Central memory CD8-positive, alpha-beta T cell (primary cell): ENCODE data around the gene SNAPC2.
A peak's percentile ranks its signal among the peaks of the same experiment; 100 is the strongest.

ENCODE experiments used
- ATAC-seq: fragments of 150-1000 bp; cut with Tn5 transposase; replicated peaks from 2 replicates; pipeline ENCODE4 v1.10.0; 2022; ENCODE audit warnings: mild to moderate bottlenecking, moderate FRiP score, moderate number of reproducible peaks; ENCODE audit not compliant: poor library complexity, severe bottlenecking; ENCODE audit errors: extremely low read depth
- DNase-seq, 2 donors: peaks; one replicate each; pipeline ENCODE4 v3.0.0; 2021; ENCODE audit warnings: low spot score in 2 of 2
- H3K27ac Mint-ChIP-seq: one replicate; pipeline ENCODE4 v1.8.0; 2022; ENCODE audit warnings: low read depth, mild to moderate bottlenecking, moderate library complexity, mixed read lengths
- H3K27me3 Mint-ChIP-seq: one replicate; pipeline ENCODE4 v1.8.0; 2022; ENCODE audit warnings: mixed read lengths
- H3K36me3 Mint-ChIP-seq: one replicate; pipeline ENCODE4 v1.8.0; 2022; ENCODE audit warnings: mild to moderate bottlenecking, moderate library complexity, mixed read lengths; ENCODE audit not compliant: insufficient read depth
- H3K4me1 Mint-ChIP-seq: one replicate; pipeline ENCODE4 v1.8.0; 2022; ENCODE audit warnings: mixed read lengths
- H3K4me3 Mint-ChIP-seq: one replicate; pipeline ENCODE4 v1.8.0; 2022; ENCODE audit warnings: mild to moderate bottlenecking, moderate library complexity, mixed read lengths
- H3K9me3 Mint-ChIP-seq: one replicate; pipeline ENCODE4 v1.8.0; 2022; ENCODE audit warnings: mixed read lengths

Gene SNAPC2

DNA sequence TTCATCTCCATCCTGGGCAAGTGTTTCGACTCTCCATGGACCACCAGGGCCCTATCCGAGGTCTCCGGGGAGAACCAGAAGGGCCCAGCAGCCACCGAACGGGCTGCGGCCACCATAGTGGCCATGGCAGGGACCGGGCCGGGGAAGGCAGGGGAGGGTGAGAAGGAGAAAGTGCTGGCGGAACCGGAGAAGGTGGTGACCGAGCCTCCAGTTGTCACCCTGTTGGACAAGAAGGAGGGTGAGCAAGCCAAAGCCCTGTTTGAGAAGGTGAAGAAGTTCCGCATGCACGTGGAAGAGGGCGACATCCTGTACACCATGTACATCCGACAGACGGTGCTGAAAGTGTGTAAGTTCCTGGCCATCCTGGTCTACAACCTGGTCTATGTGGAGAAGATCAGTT, 21.2 kb upstream of the SNAPC2 start:
- Mint-ChIP-seq H3K36me3 (peaks cover 8% of the 10 kb centered on the region), H3K4me1 (peaks cover 11% of the 10 kb centered on the region), H3K4me3 (no peak overlapping the region), H3K27me3 (peaks cover 13% of the 10 kb centered on the region), H3K9me3 (no peaks in the 10 kb centered on the region), H3K27ac (no peak overlapping the region)
- ATAC-seq (no peak), DNase-seq (peak in 1 of 2 donors; percentile 8)

DNA sequence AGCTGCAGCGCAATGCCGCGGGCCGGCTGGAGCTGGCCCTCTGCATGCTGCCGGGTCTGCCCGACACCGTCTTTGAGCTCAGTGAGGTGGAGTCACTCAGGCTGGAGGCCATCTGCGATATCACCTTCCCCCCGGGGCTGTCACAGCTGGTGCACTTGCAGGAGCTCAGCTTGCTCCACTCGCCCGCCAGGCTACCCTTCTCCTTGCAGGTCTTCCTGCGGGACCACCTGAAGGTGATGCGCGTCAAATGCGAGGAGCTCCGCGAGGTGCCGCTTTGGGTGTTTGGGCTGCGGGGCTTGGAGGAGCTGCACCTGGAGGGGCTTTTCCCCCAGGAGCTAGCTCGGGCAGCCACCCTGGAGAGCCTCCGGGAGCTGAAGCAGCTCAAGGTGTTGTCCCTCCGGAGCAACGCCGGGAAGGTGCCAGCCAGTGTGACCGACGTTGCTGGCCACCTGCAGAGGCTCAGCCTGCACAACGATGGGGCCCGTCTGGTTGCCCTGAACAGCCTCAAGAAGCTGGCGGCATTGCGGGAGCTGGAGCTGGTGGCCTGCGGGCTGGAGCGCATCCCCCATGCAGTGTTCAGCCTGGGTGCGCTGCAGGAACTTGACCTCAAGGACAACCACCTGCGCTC, 20.3 kb upstream of the SNAPC2 start:
- no peak overlapping the region for H3K27ac Mint-ChIP-seq
- DNase-seq = no peak
- peaks cover 18% of the 10 kb centered on the region for H3K4me1 Mint-ChIP-seq
- no peaks in the 10 kb centered on the region for H3K9me3 Mint-ChIP-seq
- H3K27me3 Mint-ChIP-seq = peaks cover 4% of the 10 kb centered on the region
- H3K4me3 Mint-ChIP-seq = no peak overlapping the region
- no peak for ATAC-seq
- H3K36me3 Mint-ChIP-seq = peaks cover 14% of the 10 kb centered on the region

DNA sequence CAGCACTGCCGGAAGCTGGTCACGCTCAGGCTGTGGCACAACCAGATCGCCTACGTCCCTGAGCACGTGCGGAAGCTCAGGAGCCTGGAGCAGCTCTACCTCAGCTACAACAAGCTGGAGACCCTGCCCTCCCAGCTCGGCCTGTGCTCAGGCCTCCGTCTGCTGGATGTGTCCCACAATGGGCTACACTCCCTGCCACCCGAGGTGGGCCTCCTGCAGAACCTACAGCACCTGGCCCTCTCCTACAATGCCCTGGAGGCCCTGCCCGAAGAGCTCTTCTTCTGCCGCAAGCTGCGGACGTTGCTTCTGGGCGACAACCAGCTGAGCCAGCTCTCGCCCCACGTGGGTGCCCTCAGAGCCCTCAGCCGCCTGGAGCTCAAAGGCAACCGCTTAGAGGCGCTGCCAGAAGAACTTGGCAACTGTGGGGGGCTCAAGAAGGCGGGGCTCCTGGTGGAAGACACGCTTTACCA, 19.7 kb upstream of the SNAPC2 start:
- DNase-seq = peak in 1 of 2 donors; percentile 8
- no peak overlapping the region for H3K27ac Mint-ChIP-seq
- H3K4me3 Mint-ChIP-seq = no peak overlapping the region

DNA sequence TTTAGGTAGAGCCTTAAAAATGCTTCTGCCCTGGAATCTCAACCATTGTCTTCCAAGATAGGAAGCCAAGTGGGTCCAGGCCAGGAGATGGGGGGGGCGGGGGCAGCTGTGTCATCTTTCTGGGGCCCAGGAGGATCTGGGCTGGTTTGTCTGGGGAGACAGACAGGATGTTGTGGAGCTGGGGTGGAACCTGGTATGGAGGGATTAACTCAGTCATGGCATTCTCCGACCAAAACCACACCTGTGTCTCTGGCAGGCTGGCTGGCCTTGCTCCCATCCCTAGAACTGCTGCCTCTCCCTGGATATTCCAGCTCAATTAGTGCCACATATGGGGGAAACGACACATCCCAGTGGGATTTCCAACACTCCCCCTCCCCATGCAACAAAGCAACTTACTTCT, 19.2 kb upstream of the SNAPC2 start:
- no peak overlapping the region for H3K27ac Mint-ChIP-seq
- no peaks in the 10 kb centered on the region for H3K27me3 Mint-ChIP-seq
- peaks cover 19% of the 10 kb centered on the region for H3K36me3 Mint-ChIP-seq
- H3K9me3 Mint-ChIP-seq = no peaks in the 10 kb centered on the region
- DNase-seq (no peak), ATAC-seq (no peak)
- H3K4me3 Mint-ChIP-seq = no peak overlapping the region
- H3K4me1 Mint-ChIP-seq = peaks cover 29% of the 10 kb centered on the region

More for the DNA sequence above, 19.7 kb upstream of the SNAPC2 start:
- ATAC-seq = no peak
- Mint-ChIP-seq H3K27me3 (no peaks in the 10 kb centered on the region), H3K36me3 (peaks cover 17% of the 10 kb centered on the region), H3K9me3 (no peaks in the 10 kb centered on the region), H3K4me1 (peaks cover 24% of the 10 kb centered on the region)

DNA sequence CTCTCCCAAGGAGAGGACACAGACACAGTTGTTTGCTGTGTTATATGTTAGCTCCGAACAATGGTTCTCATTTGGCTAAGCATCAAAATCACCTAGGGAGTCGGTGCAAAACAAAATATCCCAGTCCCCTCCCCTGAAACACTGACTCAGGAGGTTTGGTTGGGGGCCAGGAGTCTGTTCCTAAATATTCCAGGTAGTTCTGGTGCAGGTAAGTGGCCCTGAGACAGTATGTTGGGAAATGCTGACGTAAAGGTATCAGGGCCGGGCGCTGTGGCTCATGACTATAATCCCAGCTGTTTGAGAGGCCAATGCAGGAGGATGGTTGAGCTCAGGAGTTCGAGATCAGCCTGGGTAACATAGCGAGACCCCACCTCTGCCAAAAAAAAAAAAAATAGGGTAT, 18.8 kb upstream of the SNAPC2 start:
- H3K9me3 Mint-ChIP-seq = no peaks in the 10 kb centered on the region
- DNase-seq = no peak
- no peak overlapping the region for H3K27ac Mint-ChIP-seq
- no peak for ATAC-seq
- H3K27me3 Mint-ChIP-seq = no peaks in the 10 kb centered on the region
- H3K36me3 Mint-ChIP-seq = peaks cover 22% of the 10 kb centered on the region
- H3K4me3 Mint-ChIP-seq = no peak overlapping the region
- peaks cover 32% of the 10 kb centered on the region for H3K4me1 Mint-ChIP-seq

DNA sequence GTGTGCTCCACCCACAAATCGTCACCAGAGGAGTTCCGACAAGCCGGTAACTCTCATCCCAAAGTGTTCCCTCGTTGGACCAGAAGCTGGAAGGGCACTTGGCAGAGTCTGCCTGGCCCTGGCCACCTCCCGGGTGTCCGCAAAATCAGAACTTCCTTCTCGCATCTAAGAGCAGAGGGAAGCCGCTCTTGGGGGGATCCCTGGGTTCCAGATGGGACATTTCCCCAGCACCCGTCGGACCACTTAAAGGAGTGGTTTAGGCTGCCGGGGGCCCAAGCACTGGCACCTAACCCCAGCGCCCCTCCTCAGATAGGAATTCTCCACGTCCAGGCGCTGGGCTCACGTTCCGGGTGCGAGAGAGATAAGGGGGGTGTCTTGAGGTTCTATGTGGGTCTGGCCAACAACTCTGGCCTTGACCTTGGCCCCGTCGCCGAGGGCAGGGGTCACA, 17.3 kb upstream of the SNAPC2 start:
- Mint-ChIP-seq H3K27ac (peak overlapping the region; percentile 98), H3K27me3 (no peaks in the 10 kb centered on the region), H3K4me1 (peaks cover 42% of the 10 kb centered on the region), H3K4me3 (peak overlapping the region; percentile 83), H3K36me3 (peaks cover 25% of the 10 kb centered on the region), H3K9me3 (no peaks in the 10 kb centered on the region)
- DNase-seq (no peak), ATAC-seq (no peak)

DNA sequence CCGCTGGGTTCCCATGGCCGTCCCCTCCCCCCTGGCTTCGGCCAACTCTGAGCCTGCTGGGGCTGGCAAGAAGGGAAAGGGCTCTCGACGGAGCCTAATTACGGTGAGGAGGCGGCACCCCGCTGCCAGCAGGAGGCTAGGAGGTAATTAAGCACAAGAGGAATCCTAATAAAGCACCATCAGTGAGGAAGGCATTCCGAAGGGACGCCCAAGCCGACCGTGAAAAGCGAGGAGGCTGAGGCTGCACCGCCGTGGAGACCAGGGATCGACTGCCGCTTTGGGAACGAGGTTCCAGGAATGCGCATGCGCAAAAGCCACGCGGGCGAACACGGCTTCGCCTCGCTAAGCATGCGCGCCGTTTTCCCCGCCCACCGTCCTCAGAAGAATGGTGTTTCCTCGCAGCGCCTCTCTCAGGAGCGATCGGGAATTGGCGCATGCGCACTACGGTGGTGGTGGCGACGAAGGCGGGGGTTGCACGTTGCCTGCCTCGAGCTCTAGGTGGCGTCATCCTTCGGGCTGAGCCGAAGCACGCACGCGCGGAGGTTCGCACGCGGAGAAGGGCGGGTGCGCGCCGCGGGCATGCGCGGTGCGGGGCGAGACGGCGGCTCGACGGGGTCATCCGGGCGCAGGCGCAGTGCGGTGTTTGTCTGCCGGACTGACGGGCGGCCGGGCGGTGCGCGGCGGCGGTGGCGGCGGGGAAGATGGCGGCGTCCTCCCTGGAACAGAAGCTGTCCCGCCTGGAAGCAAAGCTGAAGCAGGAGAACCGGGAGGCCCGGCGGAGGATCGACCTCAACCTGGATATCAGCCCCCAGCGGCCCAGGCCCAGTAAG, 16.7 kb upstream of the SNAPC2 start, which contains the start of gene MAP2K7:
TSS of gene MAP2K7 (plus strand) at position 634 of the 830 bp plus-strand sequence. CDS start at position 702, 68 bp downstream.
- H3K27ac Mint-ChIP-seq = peak within 1 kb of the TSS; percentile 98
- H3K36me3 Mint-ChIP-seq = peaks cover 28% of the 10 kb centered on the region
- ATAC-seq (peak; percentile 61), DNase-seq (peak; percentile 100)
- H3K27me3 Mint-ChIP-seq = no peaks in the 10 kb centered on the region
- H3K4me3 Mint-ChIP-seq = peak within 1 kb of the TSS; percentile 83
- peaks cover 42% of the 10 kb centered on the region for H3K4me1 Mint-ChIP-seq
- no peaks in the 10 kb centered on the region for H3K9me3 Mint-ChIP-seq

DNA sequence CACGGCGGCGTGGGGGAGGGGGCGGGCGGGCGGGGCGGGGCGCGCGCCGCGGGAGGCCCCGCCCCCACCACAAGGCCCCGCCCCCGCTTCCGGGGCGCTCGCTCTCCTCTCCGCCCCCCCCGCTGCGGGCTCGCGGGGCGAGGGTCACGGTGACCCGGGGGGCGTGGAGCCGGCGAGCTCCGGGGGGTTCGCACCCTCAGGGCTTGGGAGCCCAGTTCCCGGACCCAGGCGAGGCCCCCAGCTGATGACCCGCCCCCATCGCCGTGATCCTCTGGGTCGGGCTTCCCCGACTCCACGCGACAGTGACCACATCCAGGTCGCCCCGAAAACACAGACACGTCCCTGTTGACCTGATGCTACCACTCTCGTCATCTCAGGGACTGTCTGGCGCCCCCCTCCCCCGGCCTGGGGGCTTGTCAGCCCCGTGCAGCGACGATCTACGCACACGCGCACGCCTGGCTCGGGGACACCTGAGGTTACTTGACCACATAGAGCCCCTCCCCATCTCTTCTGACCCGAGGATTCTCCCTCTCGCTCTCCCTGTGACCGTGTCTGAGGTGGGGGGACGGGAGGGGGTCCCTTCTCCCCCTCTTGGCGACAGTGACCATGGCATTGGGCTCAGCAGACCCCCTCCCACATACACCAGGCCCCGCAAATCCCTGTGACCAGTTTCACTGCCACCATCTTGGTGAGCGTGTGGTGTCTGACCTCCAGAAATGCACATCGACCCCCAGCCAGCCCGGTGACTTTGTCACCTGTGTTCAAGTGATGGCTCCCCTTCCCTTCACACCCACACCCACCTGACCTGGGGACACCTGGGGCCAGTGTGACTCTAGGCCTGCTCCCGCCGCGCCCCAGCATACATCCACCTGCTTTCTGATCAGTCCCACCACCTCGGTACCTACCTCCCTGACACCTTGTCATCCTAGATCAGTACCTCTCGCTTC, 15.8 kb upstream of the SNAPC2 start:
- ATAC-seq = peak; percentile 86
- Mint-ChIP-seq H3K4me1 (peaks cover 42% of the 10 kb centered on the region), H3K27ac (peak overlapping the region; percentile 98), H3K9me3 (no peaks in the 10 kb centered on the region), H3K27me3 (no peaks in the 10 kb centered on the region), H3K36me3 (peaks cover 29% of the 10 kb centered on the region), H3K4me3 (peak overlapping the region; percentile 83)
- DNase-seq = peak; percentile 78 to 91

DNA sequence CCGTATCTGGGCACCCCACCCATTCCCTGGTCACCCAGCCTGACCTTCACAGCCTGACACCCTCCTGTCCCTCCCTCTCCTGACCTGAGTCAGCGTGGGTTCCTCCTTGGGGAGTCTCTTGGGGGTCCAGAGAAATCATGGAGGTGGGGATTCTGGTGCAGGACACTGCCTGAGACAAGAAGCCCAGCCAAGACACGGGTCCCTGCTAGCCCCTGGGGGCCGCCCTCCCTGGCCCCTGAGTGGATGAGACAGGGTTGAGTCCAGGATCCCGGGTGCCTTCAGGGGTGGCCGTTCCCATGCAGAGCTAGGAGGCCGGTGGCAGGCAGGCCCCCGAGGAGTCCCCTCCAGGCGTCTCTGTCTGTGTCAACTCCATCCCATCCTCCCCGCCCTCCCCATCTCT, 14.9 kb upstream of the SNAPC2 start:
- peak overlapping the region; percentile 98 for H3K27ac Mint-ChIP-seq
- peaks cover 31% of the 10 kb centered on the region for H3K36me3 Mint-ChIP-seq
- H3K4me1 Mint-ChIP-seq = peaks cover 42% of the 10 kb centered on the region
- H3K9me3 Mint-ChIP-seq = no peaks in the 10 kb centered on the region
- ATAC-seq = no peak
- H3K27me3 Mint-ChIP-seq = no peaks in the 10 kb centered on the region
- peak overlapping the region; percentile 83 for H3K4me3 Mint-ChIP-seq
- peak in 1 of 2 donors; percentile 9 for DNase-seq

DNA sequence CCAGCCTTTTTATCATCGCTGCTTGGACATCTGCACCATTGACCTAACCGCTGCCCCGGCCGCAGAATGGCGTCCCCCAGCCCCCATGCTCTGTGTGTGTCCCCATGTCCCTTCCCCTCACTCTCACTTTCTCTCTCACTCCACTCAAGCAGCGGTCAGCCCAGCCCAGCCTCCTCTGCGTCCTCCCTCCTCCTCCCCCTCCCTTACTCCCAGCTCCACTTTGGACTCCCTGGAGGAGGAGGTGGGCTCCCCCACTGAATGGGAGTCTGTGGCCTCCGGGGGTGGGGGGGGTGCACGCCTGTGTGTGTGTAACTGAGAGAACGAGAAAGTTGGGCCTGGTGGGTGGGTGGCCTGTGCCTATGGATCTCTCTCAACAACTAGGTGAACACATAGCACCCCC, 14.3 kb upstream of the SNAPC2 start:
- H3K4me3 Mint-ChIP-seq = peak overlapping the region; percentile 83
- no peak for DNase-seq
- H3K4me1 Mint-ChIP-seq = peaks cover 42% of the 10 kb centered on the region
- ATAC-seq = no peak
- H3K27ac Mint-ChIP-seq = peak overlapping the region; percentile 98
- H3K36me3 Mint-ChIP-seq = peaks cover 33% of the 10 kb centered on the region
- H3K9me3 Mint-ChIP-seq = no peaks in the 10 kb centered on the region
- H3K27me3 Mint-ChIP-seq = no peaks in the 10 kb centered on the region

DNA sequence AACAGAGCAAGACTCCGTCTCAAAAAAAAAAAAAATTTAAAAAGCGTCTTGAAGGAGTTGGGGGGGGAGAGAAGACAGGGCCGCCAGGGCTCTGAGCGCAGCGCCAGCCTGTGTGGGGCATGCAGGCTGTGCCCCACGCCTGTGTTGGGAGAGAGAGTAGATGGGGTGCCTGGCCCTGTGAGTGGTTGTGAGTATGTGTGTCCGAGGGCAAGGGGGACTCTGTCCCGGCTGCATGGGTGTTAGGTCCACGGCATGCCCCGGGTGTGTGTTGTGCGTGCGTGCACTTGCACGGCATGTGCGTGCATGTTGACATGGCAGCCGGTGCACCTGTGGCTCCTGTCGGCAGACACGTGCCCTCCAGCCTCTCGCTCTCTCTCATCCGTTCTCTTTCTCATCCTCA, 13.0 kb upstream of the SNAPC2 start:
- Mint-ChIP-seq H3K4me3 (no peak overlapping the region), H3K27me3 (no peaks in the 10 kb centered on the region), H3K4me1 (peaks cover 42% of the 10 kb centered on the region), H3K36me3 (peaks cover 42% of the 10 kb centered on the region), H3K9me3 (no peaks in the 10 kb centered on the region), H3K27ac (peak overlapping the region; percentile 62)
- DNase-seq (no peak), ATAC-seq (no peak)

DNA sequence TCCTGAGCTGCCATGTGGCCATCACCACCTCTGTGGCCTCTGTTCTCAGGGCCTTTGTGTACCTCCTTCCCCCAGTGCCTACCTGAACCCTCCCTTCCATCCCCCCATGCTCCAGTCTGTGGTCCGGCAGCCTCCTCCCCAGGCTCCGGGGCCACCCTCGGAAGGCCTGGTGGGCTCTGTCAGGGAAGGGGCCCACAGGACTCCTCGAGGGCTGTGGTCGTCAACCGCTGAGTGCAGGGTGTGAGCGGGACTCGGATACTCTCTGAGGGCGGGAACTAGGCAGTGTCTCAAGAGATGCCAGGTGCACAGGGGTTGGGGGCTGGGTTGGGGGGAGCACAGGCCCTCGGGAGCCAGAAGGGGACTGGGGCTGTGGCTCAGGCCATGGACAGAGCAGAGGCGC, 12.6 kb upstream of the SNAPC2 start:
- H3K4me3 Mint-ChIP-seq = no peak overlapping the region

More for the DNA sequence above, 12.6 kb upstream of the SNAPC2 start:
- DNase-seq (no peak), ATAC-seq (no peak)
- no peaks in the 10 kb centered on the region for H3K27me3 Mint-ChIP-seq
- peaks cover 42% of the 10 kb centered on the region for H3K4me1 Mint-ChIP-seq
- peak overlapping the region; percentile 76 for H3K27ac Mint-ChIP-seq
- H3K36me3 Mint-ChIP-seq = peaks cover 42% of the 10 kb centered on the region
- H3K9me3 Mint-ChIP-seq = no peaks in the 10 kb centered on the region
